HEK293T (cell line): ENCODE measurements around the gene MCCC1.

Experiments used
- CTCF ChIA-PET: fragments of 350-600 bp; formaldehyde crosslinking; extraction: SDS; loops from one replicate; lab custom pipeline; 2021; ENCODE audit warnings: antibody characterized with exemption, inconsistent platforms; lab: Yijun Ruan, JAX
- POLR2A ChIA-PET: fragments of 350-600 bp; formaldehyde crosslinking; extraction: SDS; loops from one replicate; lab custom pipeline; 2020; ENCODE audit warnings: antibody characterized with exemption, inconsistent platforms; lab: Yijun Ruan, JAX
- DNase-seq: peaks from one replicate; pipeline ENCODE4 v3.0.0; 2012; ENCODE audit warnings: mixed read lengths; ENCODE audit errors: extremely low spot score
- ARNT ChIP-seq: fragments of 450-650 bp; IDR thresholded peaks from 2 replicates; pipeline ENCODE4 v1.6.1; 2017; ENCODE audit warnings: mild to moderate bottlenecking
- BHLHE40 ChIP-seq: fragments of 450-650 bp; IDR thresholded peaks from 2 replicates; pipeline ENCODE4 v1.6.1; 2016; ENCODE audit warnings: mild to moderate bottlenecking, moderate library complexity, borderline replicate concordance
- CTBP1 ChIP-seq: fragments of 450-650 bp; IDR thresholded peaks from 2 replicates; pipeline ENCODE4 v1.6.1; 2016; ENCODE audit warnings: borderline replicate concordance
- ELF4 ChIP-seq: fragments of 450-650 bp; IDR thresholded peaks from 2 replicates; pipeline ENCODE4 v1.6.1; 2017; ENCODE audit warnings: antibody characterized with exemption
- FOXA1 ChIP-seq: fragments of 450-650 bp; IDR thresholded peaks from 2 replicates; pipeline ENCODE4 v1.6.1; 2016; ENCODE audit warnings: mild to moderate bottlenecking
- FOXK2 ChIP-seq: fragments of 450-650 bp; IDR thresholded peaks from 2 replicates; pipeline ENCODE4 v1.6.1; 2016; ENCODE audit warnings: mild to moderate bottlenecking
- FOXM1 ChIP-seq: fragments of 450-650 bp; IDR thresholded peaks from 2 replicates; pipeline ENCODE4 v1.6.1; 2017; ENCODE audit warnings: mild to moderate bottlenecking, borderline replicate concordance
- HDGF ChIP-seq: fragments of 450-650 bp; IDR thresholded peaks from 2 replicates; pipeline ENCODE4 v1.6.1; 2017; ENCODE audit warnings: antibody characterized with exemption, borderline replicate concordance
- L3MBTL2 ChIP-seq: fragments of 450-650 bp; conservative IDR thresholded peaks from 2 replicates; pipeline ENCODE4 v1.6.1; 2016; ENCODE audit warnings: mild to moderate bottlenecking
- LEF1 ChIP-seq: fragments of 450-650 bp; IDR thresholded peaks from 2 replicates; pipeline ENCODE4 v1.6.1; 2017; ENCODE audit warnings: mild to moderate bottlenecking, borderline replicate concordance
- NFRKB ChIP-seq: fragments of 450-650 bp; IDR thresholded peaks from 2 replicates; pipeline ENCODE4 v1.6.1; 2016; ENCODE audit warnings: mild to moderate bottlenecking, moderate library complexity
- SP1 ChIP-seq: fragments of 450-650 bp; IDR thresholded peaks from 2 replicates; pipeline ENCODE4 v1.6.1; 2017
- SUZ12 ChIP-seq: fragments of 450-650 bp; IDR thresholded peaks from 2 replicates; pipeline ENCODE4 v1.6.1; 2016; ENCODE audit warnings: mild to moderate bottlenecking
- TARDBP ChIP-seq: fragments of 450-650 bp; IDR thresholded peaks from 2 replicates; pipeline ENCODE4 v1.6.1; 2016
- ZNF384 ChIP-seq: fragments of 450-650 bp; IDR thresholded peaks from 2 replicates; pipeline ENCODE4 v1.6.1; 2016
- TF ChIP-seq, protein P1 (sequence below): fragments of 450-650 bp; IDR thresholded peaks from 2 replicates; pipeline ENCODE4 v1.6.1; 2016

Gene MCCC1

DNA sequence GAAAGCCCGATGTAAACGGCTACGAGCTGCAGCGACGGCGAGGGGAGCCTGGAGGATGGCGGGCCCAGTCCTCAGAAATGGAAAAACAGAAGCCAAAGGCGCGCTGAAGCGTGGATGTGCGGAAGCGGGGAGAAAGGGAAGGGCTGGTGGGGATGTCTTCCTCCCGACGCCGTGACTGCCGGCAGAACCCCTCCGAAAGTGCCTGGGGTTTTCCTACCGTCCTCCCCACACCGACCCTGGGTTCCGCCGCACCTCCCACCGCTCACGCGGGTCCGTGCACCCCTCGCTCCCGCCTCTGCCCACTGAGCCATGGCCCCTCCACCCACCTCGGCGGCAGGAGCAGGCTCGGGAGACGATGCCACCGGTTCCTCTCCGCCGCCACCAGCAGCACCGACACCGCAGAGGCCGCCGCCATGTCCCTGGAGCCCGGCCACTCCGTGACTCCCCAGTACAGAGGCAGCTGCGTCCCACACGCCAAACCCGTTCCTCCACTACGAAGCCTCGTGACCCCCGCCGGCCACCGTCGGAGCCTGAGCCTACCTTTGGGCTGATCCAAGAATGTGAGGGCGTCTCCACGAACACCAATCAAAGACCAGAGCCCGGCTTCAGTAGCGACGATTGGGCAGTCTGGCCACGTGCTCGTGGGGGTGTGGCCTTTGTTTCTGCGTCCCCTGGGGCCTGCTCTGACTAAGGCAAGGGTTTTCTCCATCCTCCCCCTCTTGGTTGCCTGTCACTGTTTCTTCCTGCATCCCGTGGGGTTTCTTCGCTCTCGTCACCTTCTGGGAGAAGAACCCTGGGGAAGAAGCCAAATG, at the start of gene MCCC1:
Gene MCCC1, minus strand, starts transcription at position 471 of the 812 bp plus-strand sequence. Its CDS starts 56 bp downstream, at position 415.
- ChIA-PET CTCF (interaction anchor here (0.6 kb wide), 1 partner anchor 34 kb away, joined by 3 read pairs; no protein-coding TSS in a partner anchor), POLR2A (interaction anchor here (1.5 kb wide), 1 partner anchor 184 kb away, joined by 3 read pairs; no protein-coding TSS in a partner anchor)
- peak; percentile 89 for TF ChIP-seq L3MBTL2
- no peak for TF ChIP-seq BHLHE40
- peak; percentile 90 for DNase-seq

DNA sequence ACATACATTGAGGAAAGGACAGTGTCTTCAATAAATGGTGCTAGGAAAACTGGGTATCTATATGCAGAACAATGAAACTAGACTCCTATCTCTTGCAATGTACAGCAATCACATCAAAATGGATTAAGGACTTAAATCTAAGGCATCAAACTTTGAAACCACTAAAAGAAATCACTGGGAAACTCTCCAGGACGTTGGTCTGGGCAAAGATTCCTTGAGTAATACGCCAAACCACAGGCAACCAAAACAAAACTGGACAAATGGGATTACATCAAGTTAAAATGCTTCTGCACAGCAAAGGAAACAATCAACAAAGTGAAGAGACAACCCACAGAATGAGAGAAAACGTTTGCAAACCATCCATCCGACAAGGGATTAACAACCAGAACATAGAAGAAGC, 48.8 kb upstream of the MCCC1 start:
- CTCF ChIA-PET = no interaction called here
- no peak for TF ChIP-seq BHLHE40
- POLR2A ChIA-PET = no interaction called here
- DNase-seq = no peak

DNA sequence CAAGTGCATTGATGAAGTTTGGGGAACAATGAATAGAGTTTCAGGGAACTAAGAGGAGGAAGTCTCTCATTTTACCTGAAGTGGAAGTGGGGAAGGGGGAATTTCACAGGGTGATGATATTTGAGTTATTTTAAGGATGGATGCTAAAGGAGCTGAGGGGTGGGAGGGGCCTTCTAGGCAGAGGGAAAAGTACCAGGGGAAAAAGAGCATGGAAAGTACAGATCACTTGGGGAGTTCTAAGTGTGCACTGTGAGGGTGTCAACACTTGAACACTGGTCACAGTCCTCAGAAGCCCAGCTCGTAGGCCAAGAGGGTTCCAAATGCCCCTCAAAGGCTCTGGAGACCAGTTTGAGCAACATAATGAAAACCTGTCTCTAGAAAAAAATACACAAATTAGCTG, 45.1 kb upstream of the MCCC1 start:
- DNase-seq = no peak
- POLR2A ChIA-PET = no interaction called here
- CTCF ChIA-PET = no interaction called here
- TF ChIP-seq CTBP1 = no peak
- TF ChIP-seq FOXM1 = no peak
- no peak for TF ChIP-seq BHLHE40
- no peak for TF ChIP-seq ARNT
- TF ChIP-seq ELF4 = no peak
- no peak for TF ChIP-seq ZNF384
- TF ChIP-seq LEF1 = no peak
- TF ChIP-seq, protein P1, sequence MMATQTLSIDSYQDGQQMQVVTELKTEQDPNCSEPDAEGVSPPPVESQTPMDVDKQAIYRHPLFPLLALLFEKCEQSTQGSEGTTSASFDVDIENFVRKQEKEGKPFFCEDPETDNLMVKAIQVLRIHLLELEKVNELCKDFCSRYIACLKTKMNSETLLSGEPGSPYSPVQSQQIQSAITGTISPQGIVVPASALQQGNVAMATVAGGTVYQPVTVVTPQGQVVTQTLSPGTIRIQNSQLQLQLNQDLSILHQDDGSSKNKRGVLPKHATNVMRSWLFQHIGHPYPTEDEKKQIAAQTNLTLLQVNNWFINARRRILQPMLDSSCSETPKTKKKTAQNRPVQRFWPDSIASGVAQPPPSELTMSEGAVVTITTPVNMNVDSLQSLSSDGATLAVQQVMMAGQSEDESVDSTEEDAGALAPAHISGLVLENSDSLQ = no peak
- no peak for TF ChIP-seq FOXK2
- TF ChIP-seq NFRKB = no peak
- TF ChIP-seq HDGF = no peak

DNA sequence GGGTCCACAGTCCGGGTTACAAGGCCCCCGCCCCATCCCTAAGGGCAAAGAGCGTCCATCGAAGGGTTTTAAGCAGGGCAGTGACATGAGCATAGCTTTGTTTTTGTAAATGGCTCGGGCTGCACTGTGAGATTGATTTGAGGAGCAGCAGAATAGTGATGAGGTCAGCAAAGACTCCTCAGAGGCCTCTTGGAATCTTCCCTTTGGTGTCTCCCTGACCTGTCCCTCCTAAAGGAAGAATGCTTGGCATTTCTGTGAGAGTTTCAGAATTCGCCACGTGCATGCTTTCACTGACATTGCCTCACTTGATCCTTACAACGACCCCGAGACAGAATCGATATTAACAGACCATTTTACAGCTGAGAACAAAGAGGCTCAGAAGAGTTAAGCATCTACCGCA, 42.9 kb upstream of the MCCC1 start:
- CTCF ChIA-PET = no interaction called here
- POLR2A ChIA-PET = interaction anchor here (0.6 kb wide), 1 partner anchor 9 kb away, joined by 3 read pairs; no protein-coding TSS in a partner anchor
- DNase-seq = no peak
- TF ChIP-seq L3MBTL2 = no peak
- no peak for TF ChIP-seq ELF4
- no peak for TF ChIP-seq LEF1
- no peak for TF ChIP-seq FOXA1
- TF ChIP-seq ZNF384 = no peak
- TF ChIP-seq TARDBP = no peak
- no peak for TF ChIP-seq ARNT
- no peak for TF ChIP-seq SP1
- no peak for TF ChIP-seq FOXM1
- no peak for TF ChIP-seq FOXK2
- no peak for TF ChIP-seq NFRKB
- TF ChIP-seq, protein P1 = no peak
- TF ChIP-seq HDGF = no peak
- TF ChIP-seq SUZ12 = no peak
- TF ChIP-seq CTBP1 = no peak

DNA sequence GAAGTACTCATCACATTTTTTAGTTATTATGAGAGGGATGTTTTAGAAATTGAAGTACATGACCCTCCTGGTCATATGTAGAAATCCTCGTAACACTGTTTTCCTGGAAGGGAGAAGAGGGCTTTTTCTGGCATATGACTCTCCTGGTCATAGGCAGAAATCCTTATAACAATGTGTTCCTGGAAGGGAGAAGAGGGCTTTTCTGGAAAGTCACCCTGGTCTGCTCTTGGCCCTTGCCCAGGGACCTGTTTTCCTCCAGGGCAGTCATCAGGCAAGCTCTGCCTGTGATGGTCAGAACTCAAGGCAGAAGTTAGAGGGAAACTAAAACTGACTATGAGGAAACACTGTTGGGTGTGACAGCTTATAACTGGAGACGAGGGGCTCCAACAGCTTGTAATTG, 35.5 kb upstream of the MCCC1 start:
- no peak for DNase-seq
- ChIA-PET POLR2A (no interaction called here), CTCF (no interaction called here)
- TF ChIP-seq CTBP1 (no peak), LEF1 (no peak), ARNT (no peak), FOXK2 (no peak), FOXM1 (no peak), HDGF (no peak), ELF4 (no peak), SUZ12 (no peak), L3MBTL2 (no peak), ZNF384 (no peak)
- TF ChIP-seq, protein P1 = no peak

DNA sequence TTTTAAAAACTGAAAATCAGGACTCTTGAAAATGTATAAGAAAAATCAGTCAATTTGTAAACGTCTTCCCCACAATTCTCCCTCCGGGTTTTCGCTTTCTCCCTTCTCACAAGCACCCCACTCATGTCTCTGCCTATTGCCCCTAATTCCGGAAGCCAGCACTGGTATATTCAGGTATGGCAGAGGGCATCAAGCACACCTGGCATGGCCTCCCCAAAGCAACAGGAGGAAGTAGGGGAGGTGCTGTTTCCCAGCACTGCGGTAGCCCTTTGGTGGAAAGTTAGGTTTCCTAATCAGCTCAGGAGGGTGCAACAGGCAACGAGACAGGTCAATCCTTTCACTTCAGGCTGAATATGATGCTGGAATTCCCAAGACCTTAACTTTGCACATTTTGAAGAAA, 33.1 kb upstream of the MCCC1 start:
- TF ChIP-seq FOXK2 (no peak), ZNF384 (no peak), ARNT (no peak), SUZ12 (no peak), FOXM1 (no peak), SP1 (no peak), FOXA1 (no peak), TARDBP (no peak), ELF4 (no peak)
- ChIA-PET CTCF (interaction anchor here (0.7 kb wide), 1 partner anchor 33 kb away, joined by 3 read pairs; the partner anchor contains the start of gene MCCC1), POLR2A (no interaction called here)
- DNase-seq = no peak

DNA sequence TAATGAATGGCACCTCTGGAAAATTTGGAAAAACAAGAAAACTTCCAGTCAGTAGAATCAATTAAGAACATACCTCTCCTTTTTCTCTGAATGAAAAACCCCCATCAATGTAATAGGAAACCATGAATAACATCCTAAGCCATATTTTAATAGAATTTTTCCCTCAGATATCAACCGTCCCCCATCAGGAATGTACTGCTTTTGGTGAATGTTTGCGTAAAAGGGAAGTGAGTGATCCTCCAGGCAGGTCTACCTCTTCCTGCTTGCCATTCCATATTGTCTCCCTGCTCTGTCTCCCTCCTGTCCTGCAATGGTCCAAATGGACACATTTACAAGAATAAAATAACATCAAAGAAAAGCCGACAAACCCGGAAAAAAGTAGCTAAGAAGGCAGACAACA, 32.4 kb upstream of the MCCC1 start:
- DNase-seq = no peak
- ChIA-PET CTCF (no interaction called here), POLR2A (no interaction called here)
- no peak for TF ChIP-seq ARNT
- no peak for TF ChIP-seq ELF4
- TF ChIP-seq BHLHE40 = no peak
- no peak for TF ChIP-seq FOXM1
- no peak for TF ChIP-seq HDGF
